Natural killer cell (primary cell): ENCODE data around the gene SLC47A2. TPM values are rescaled to one million over a fixed set of nuclear protein-coding genes. Genes with fewer than 3 reads are reported as not detected.

Experiments used
- ATAC-seq, 3 donors: fragments of 150-1000 bp in 2 of 3; fragments of 200-7000 bp in 1 of 3; cut with Tn5 transposase; 1 replicate in 1 of 3; 2 replicates in 2 of 3; pipeline ENCODE4 v1.10.0; 2021; ENCODE audit warnings: mild to moderate bottlenecking in 2 of 3, moderate library complexity in 2 of 3
- DNase-seq, 2 donors: peaks; one replicate each; pipeline versions ENCODE4 v3.0.0 to v3.0.0-alpha.2; 2013 to 2021; ENCODE audit warnings: mixed read lengths in 1 of 2
- H3K27ac ChIP-seq: one replicate; pipeline ENCODE4 v1.5.1; 2013; ENCODE audit warnings: mild to moderate bottlenecking, low read length
- H3K27me3 ChIP-seq: one replicate; pipeline ENCODE4 v1.6.1; 2013; ENCODE audit warnings: low read length; ENCODE audit not compliant: control insufficient read depth, insufficient read depth
- H3K36me3 ChIP-seq: one replicate; pipeline ENCODE4 v1.6.1; 2013; ENCODE audit warnings: low read length; ENCODE audit not compliant: control insufficient read depth, insufficient read depth
- H3K4me1 ChIP-seq: one replicate; pipeline ENCODE4 v1.6.1; 2013; ENCODE audit warnings: low read length; ENCODE audit not compliant: control insufficient read depth, insufficient read depth
- H3K4me3 ChIP-seq: one replicate; pipeline ENCODE4 v1.5.1; 2013; ENCODE audit warnings: low read length
- H3K9me3 ChIP-seq: one replicate; pipeline ENCODE4 v1.6.1; 2013; ENCODE audit warnings: low read length; ENCODE audit not compliant: control insufficient read depth, insufficient read depth
- H3K27ac Mint-ChIP-seq, 2 donors: one replicate each; pipeline ENCODE4 v1.8.0; 2022; ENCODE audit warnings: mild to moderate bottlenecking in 2 of 2, mixed read lengths in 2 of 2, moderate library complexity in 1 of 2
- H3K27me3 Mint-ChIP-seq, 2 donors: one replicate each; pipeline ENCODE4 v1.8.0; 2022; ENCODE audit warnings: low read depth in 2 of 2, mixed read lengths in 2 of 2
- H3K36me3 Mint-ChIP-seq: one replicate; pipeline ENCODE4 v1.8.0; 2022; ENCODE audit warnings: mixed read lengths
- H3K4me1 Mint-ChIP-seq, 2 donors: one replicate each; pipeline ENCODE4 v1.8.0; 2022; ENCODE audit warnings: mixed read lengths in 2 of 2
- H3K4me3 Mint-ChIP-seq: one replicate; pipeline ENCODE4 v1.8.0; 2022; ENCODE audit warnings: mild to moderate bottlenecking, moderate library complexity, mixed read lengths
- H3K9me3 Mint-ChIP-seq, 2 donors: one replicate each; pipeline ENCODE4 v1.8.0; 2022; ENCODE audit warnings: mixed read lengths in 2 of 2
- CTCF ChIP-seq: fragments of 200-600 bp; IDR thresholded peaks from one replicate; pipeline ENCODE4 v1.8.0; 2022; ENCODE audit warnings: antibody characterized with exemption
- WGBS: methylation state at CpG from one replicate; pipeline ENCODE4 v1.1.7; 2013; ENCODE audit warnings: missing lambda C conversion rate; ENCODE audit not compliant: insufficient coverage; 5-methylcytosine and 5-hydroxymethylcytosine counted together
- intact Hi-C: fragments of 100-400 bp; cut with micrococcal nuclease; formaldehyde crosslinking; loops from one replicate; pipeline ENCODE4 v1.14.2; 2022
- total RNA-seq, 4 donors: library from RNA; stranded (reverse); fragments of 120-200 nt in 1 of 4; gene quantifications; one replicate each; pipeline versions ENCODE4 v1.2.3 to v1.2.4, GENCODE V29; 2013 to 2022

The SLC47A2 gene
- total RNA-seq, 3 donors from 2014 or later (not counting 1 experiment from before 2014, with no cell fraction given) = not detected

- no peaks in the 10 kb centered on the region for H3K9me3 ChIP-seq
- intact Hi-C loops = no loop called here
- no peak overlapping the region for H3K27ac ChIP-seq
- H3K4me1 Mint-ChIP-seq = peaks cover 0 to 12% of the 10 kb centered on the region in 2 donors
- ATAC-seq (no peak), DNase-seq (no peak)
- no peak overlapping the region for H3K4me3 Mint-ChIP-seq
- no peaks in the 10 kb centered on the region for H3K36me3 Mint-ChIP-seq
- H3K27me3 ChIP-seq = no peaks in the 10 kb centered on the region
- H3K4me1 ChIP-seq = peaks cover 11% of the 10 kb centered on the region
- WGBS = 93% methylated on average over 20 of the region's 20 CpGs
- no peak overlapping the region for H3K4me3 ChIP-seq
- H3K9me3 Mint-ChIP-seq = no peaks in the 10 kb centered on the region
- H3K27ac Mint-ChIP-seq = no peak overlapping the region
- TF ChIP-seq CTCF = no peak
- no peaks in the 10 kb centered on the region for H3K36me3 ChIP-seq
- H3K27me3 Mint-ChIP-seq = peaks cover 0 to 5% of the 10 kb centered on the region in 2 donors
Observed at GRCh38 chr17:19746517-19746916, 30.1 kb upstream of the SLC47A2 start.

- Histone ChIP-seq H3K4me1 (peaks cover 11% of the 10 kb centered on the region), H3K9me3 (no peaks in the 10 kb centered on the region), H3K27ac (no peak overlapping the region), H3K27me3 (no peaks in the 10 kb centered on the region), H3K36me3 (no peaks in the 10 kb centered on the region), H3K4me3 (peak overlapping the region; percentile 11)
- WGBS = 43% methylated on average over 48 of the region's 50 CpGs
- peak; percentile 80 to 99 (median 97) for ATAC-seq
- TF ChIP-seq CTCF = peak; percentile 92
- H3K36me3 Mint-ChIP-seq = no peaks in the 10 kb centered on the region
- no peaks in the 10 kb centered on the region for H3K27me3 Mint-ChIP-seq
- H3K27ac Mint-ChIP-seq = peak overlapping the region in 1 of 2 donors; percentile 36
- H3K4me3 Mint-ChIP-seq = peak overlapping the region; percentile 72
- peak; percentile 84 to 90 for DNase-seq
- H3K9me3 Mint-ChIP-seq = no peaks in the 10 kb centered on the region
- intact Hi-C loops = no loop called here
- peaks cover 0 to 12% of the 10 kb centered on the region in 2 donors for H3K4me1 Mint-ChIP-seq
Observed at GRCh38 chr17:19744922-19745757, 28.8 kb upstream of the SLC47A2 start.

- H3K27ac Mint-ChIP-seq = peak overlapping the region in 1 of 2 donors; percentile 36
- no peaks in the 10 kb centered on the region for H3K36me3 Mint-ChIP-seq
- Histone ChIP-seq H3K27ac (no peak overlapping the region), H3K4me3 (peak overlapping the region; percentile 19), H3K36me3 (no peaks in the 10 kb centered on the region), H3K9me3 (no peaks in the 10 kb centered on the region), H3K4me1 (peaks cover 11% of the 10 kb centered on the region), H3K27me3 (no peaks in the 10 kb centered on the region)
- H3K27me3 Mint-ChIP-seq = no peaks in the 10 kb centered on the region
- DNase-seq (peak; percentile 22 to 23), ATAC-seq (peak; percentile 4 to 52 (median 39))
- intact Hi-C loops = no loop called here
- H3K9me3 Mint-ChIP-seq = no peaks in the 10 kb centered on the region
- 5% methylated on average over 24 of the region's 26 CpGs for WGBS
- H3K4me3 Mint-ChIP-seq = peak overlapping the region; percentile 84
- H3K4me1 Mint-ChIP-seq = peaks cover 0 to 12% of the 10 kb centered on the region in 2 donors
- no peak for TF ChIP-seq CTCF
Observed at GRCh38 chr17:19744492-19744891, 28.1 kb upstream of the SLC47A2 start.
